GM23338 (cell line): ENCODE measurements around the gene TRIM15. TPM values are rescaled to one million over a fixed set of nuclear protein-coding genes. Genes with fewer than 3 reads are reported as not detected.

Experiments used
- ATAC-seq: fragments of 200-7000 bp; cut with Tn5 transposase; 3 replicates; pipeline ENCODE4 v1.9.1; 2020
- DNase-seq: peaks from one replicate; pipeline ENCODE4 v3.0.0-alpha.2; 2015; ENCODE audit warnings: low spot score
- H2AFZ ChIP-seq: fragments of 200-600 bp; sonication (generic); 2 replicates; pipeline ENCODE4 v1.8.0; 2016; ENCODE audit warnings: antibody characterized with exemption, mild to moderate bottlenecking, moderate library complexity
- H3F3A ChIP-seq: fragments of 200-600 bp; sonication (generic); replicated peaks from 2 replicates; pipeline ENCODE4 v1.8.0; 2017; ENCODE audit warnings: antibody characterized with exemption, mixed run types, low read depth
- H3K27ac ChIP-seq: fragments of 200-600 bp; sonication (generic); 2 replicates; pipeline ENCODE4 v1.6.1; 2016; ENCODE audit warnings: low read depth
- H3K27me3 ChIP-seq: fragments of 200-600 bp; sonication (generic); 2 replicates; pipeline ENCODE4 v1.8.0; 2016; ENCODE audit warnings: mild to moderate bottlenecking, mixed run types, moderate library complexity; ENCODE audit not compliant: insufficient read depth
- H3K36me3 ChIP-seq: fragments of 200-600 bp; sonication (generic); 2 replicates; pipeline ENCODE4 v1.8.0; 2016; ENCODE audit warnings: mild to moderate bottlenecking; ENCODE audit not compliant: insufficient read depth
- H3K4me1 ChIP-seq: fragments of 200-600 bp; sonication (generic); 2 replicates; pipeline ENCODE4 v1.8.0; 2016; ENCODE audit warnings: mild to moderate bottlenecking, moderate library complexity; ENCODE audit not compliant: insufficient read depth
- H3K4me2 ChIP-seq: fragments of 200-600 bp; sonication (generic); 2 replicates; pipeline ENCODE4 v1.7.1; 2017; ENCODE audit warnings: mixed run types
- H3K4me3 ChIP-seq: fragments of 200-600 bp; sonication (generic); 2 replicates; pipeline ENCODE4 v1.6.1; 2016; ENCODE audit warnings: mixed run types
- H3K79me2 ChIP-seq: fragments of 200-600 bp; sonication (generic); replicated peaks from 2 replicates; pipeline ENCODE4 v1.8.0; 2017; ENCODE audit warnings: mild to moderate bottlenecking; ENCODE audit not compliant: insufficient read depth
- H3K9me2 ChIP-seq: fragments of 200-600 bp; sonication (generic); 2 replicates; pipeline ENCODE4 v1.8.0; 2017; ENCODE audit not compliant: insufficient read depth
- H4K20me1 ChIP-seq: fragments of 200-600 bp; sonication (generic); replicated peaks from 2 replicates; pipeline ENCODE4 v1.8.0; 2017; ENCODE audit warnings: mild to moderate bottlenecking; ENCODE audit not compliant: insufficient read depth
- H3K27ac Mint-ChIP-seq: 2 replicates; pipeline ENCODE4 v1.8.0; 2020; ENCODE audit warnings: inconsistent platforms, mild to moderate bottlenecking, moderate library complexity, mixed read lengths
- H3K27me3 Mint-ChIP-seq: 3 replicates; pipeline ENCODE4 v1.8.0; 2022; ENCODE audit warnings: low read depth, mild to moderate bottlenecking, moderate library complexity, mixed read lengths, inconsistent platforms; ENCODE audit not compliant: insufficient read depth, poor library complexity
- H3K36me3 Mint-ChIP-seq: 3 replicates; pipeline ENCODE4 v1.8.0; 2021; ENCODE audit warnings: low read depth, mild to moderate bottlenecking, inconsistent platforms, moderate library complexity, mixed read lengths
- H3K4me1 Mint-ChIP-seq: 3 replicates; pipeline ENCODE4 v1.8.0; 2020; ENCODE audit warnings: mild to moderate bottlenecking, inconsistent platforms, mixed read lengths
- H3K4me3 Mint-ChIP-seq: 3 replicates; pipeline ENCODE4 v1.8.0; 2021; ENCODE audit warnings: moderate library complexity, mild to moderate bottlenecking, inconsistent platforms, mixed read lengths
- H3K9me3 Mint-ChIP-seq: 3 replicates; pipeline ENCODE4 v1.8.0; 2020; ENCODE audit warnings: moderate library complexity, mild to moderate bottlenecking, inconsistent platforms, mixed read lengths
- CREB1 ChIP-seq: fragments of 250-450 bp; sonication (Bioruptor Pico); IDR thresholded peaks from 2 replicates; pipeline ENCODE4 v1.5.0; 2020; ENCODE audit warnings: low read depth, mild to moderate bottlenecking, moderate library complexity
- JUNB ChIP-seq: IDR thresholded peaks from one replicate; pipeline ENCODE4 v1.6.1; 2016; ENCODE audit warnings: antibody characterized with exemption; ENCODE audit not compliant: unreplicated experiment
- polyA plus RNA-seq: library from polyadenylated mRNA; unstranded; fragments of >200 nt; fragmentation: Nextera tagmentation; extraction: Ambion mirVana; gene quantifications from 2 replicates; pipeline ENCODE4 v1.2.1, GENCODE V29; 2016
- total RNA-seq: library from RNA; depleted of rRNA; stranded (reverse); fragments of >200 nt; shearing (Covaris generic); gene quantifications from 2 replicates; pipeline ENCODE4 v1.2.3, GENCODE V29; 2014
- TF ChIP-seq, protein P1 (sequence below), 2 experiments: fragments of 200-600 bp in 1 of 2; sonication (generic) in 1 of 2; conservative IDR thresholded peaks; 2 replicates each; pipeline versions ENCODE4 v1.5.1 to v1.6.1; 2016 to 2017; ENCODE audit warnings: antibody characterized with exemption in 2 of 2, low read depth in 2 of 2, mild to moderate bottlenecking in 2 of 2, moderate library complexity in 1 of 2
- TF ChIP-seq, protein P2 (sequence below): fragments of 250-450 bp; sonication (Bioruptor Pico); IDR thresholded peaks from 2 replicates; pipeline ENCODE4 v1.5.0; 2020; ENCODE audit warnings: mild to moderate bottlenecking, moderate library complexity

TRIM15 gene
- total and polyA plus RNA-seq, 2 experiments from 2014 or later = 0.21 to 1.0 TPM

DNA sequence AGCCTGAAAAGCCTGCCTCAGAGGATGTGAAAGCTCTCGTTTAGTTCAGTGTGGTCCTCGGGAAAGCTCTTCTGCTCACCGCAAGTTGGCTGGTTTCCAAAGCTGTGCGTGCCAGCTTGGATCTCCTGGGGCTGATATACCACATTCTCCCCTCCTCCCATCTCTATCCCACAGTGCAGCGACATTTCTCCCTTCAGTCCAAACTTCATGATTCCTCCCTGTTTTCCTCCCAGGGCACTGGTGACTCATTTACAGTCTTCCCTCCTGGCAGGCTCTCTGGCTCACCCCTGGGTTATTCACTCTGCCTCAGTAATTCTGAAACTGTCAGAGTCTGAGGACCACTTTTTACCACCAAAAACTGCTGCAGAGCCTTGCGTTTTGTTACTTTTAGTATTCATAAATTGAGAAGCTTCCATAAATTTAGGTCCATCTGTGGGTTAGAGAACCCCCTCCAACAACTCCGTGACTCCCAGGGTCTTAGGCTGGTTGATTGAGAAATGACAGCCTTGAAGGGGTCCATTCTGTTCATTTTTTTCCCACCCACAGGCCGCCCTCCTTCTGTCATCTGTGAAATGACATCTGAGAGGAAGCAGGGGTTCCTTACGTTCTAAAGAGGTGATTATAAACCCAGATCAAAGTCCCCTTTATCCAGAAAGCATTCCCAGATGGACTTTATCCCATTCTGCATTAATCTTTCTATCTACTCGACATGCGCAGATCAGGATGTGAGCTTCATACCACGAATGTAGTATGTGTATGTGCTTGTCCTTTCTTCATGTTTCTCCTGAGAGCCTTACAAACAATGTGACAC, 8.4 kb upstream of the TRIM15 start:
- H3K36me3 Mint-ChIP-seq = no peaks in the 10 kb centered on the region
- H3K4me1 Mint-ChIP-seq = no peaks in the 10 kb centered on the region
- H3F3A ChIP-seq = no peaks in the 10 kb centered on the region
- H3K27ac Mint-ChIP-seq = no peak overlapping the region
- H3K4me3 Mint-ChIP-seq = no peak overlapping the region
- no peaks in the 10 kb centered on the region for H3K9me2 ChIP-seq
- no peaks in the 10 kb centered on the region for H3K79me2 ChIP-seq
- H3K4me3 ChIP-seq = no peak overlapping the region
- TF ChIP-seq, protein P1, sequence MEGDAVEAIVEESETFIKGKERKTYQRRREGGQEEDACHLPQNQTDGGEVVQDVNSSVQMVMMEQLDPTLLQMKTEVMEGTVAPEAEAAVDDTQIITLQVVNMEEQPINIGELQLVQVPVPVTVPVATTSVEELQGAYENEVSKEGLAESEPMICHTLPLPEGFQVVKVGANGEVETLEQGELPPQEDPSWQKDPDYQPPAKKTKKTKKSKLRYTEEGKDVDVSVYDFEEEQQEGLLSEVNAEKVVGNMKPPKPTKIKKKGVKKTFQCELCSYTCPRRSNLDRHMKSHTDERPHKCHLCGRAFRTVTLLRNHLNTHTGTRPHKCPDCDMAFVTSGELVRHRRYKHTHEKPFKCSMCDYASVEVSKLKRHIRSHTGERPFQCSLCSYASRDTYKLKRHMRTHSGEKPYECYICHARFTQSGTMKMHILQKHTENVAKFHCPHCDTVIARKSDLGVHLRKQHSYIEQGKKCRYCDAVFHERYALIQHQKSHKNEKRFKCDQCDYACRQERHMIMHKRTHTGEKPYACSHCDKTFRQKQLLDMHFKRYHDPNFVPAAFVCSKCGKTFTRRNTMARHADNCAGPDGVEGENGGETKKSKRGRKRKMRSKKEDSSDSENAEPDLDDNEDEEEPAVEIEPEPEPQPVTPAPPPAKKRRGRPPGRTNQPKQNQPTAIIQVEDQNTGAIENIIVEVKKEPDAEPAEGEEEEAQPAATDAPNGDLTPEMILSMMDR (conservative IDR thresholded peaks at IDR 0.05; ENCODE audit: low read depth in 2 of 2) = no peak
- TF ChIP-seq CREB1 (CRISPR knock-in tag) = no peak
- TF ChIP-seq, protein P2, sequence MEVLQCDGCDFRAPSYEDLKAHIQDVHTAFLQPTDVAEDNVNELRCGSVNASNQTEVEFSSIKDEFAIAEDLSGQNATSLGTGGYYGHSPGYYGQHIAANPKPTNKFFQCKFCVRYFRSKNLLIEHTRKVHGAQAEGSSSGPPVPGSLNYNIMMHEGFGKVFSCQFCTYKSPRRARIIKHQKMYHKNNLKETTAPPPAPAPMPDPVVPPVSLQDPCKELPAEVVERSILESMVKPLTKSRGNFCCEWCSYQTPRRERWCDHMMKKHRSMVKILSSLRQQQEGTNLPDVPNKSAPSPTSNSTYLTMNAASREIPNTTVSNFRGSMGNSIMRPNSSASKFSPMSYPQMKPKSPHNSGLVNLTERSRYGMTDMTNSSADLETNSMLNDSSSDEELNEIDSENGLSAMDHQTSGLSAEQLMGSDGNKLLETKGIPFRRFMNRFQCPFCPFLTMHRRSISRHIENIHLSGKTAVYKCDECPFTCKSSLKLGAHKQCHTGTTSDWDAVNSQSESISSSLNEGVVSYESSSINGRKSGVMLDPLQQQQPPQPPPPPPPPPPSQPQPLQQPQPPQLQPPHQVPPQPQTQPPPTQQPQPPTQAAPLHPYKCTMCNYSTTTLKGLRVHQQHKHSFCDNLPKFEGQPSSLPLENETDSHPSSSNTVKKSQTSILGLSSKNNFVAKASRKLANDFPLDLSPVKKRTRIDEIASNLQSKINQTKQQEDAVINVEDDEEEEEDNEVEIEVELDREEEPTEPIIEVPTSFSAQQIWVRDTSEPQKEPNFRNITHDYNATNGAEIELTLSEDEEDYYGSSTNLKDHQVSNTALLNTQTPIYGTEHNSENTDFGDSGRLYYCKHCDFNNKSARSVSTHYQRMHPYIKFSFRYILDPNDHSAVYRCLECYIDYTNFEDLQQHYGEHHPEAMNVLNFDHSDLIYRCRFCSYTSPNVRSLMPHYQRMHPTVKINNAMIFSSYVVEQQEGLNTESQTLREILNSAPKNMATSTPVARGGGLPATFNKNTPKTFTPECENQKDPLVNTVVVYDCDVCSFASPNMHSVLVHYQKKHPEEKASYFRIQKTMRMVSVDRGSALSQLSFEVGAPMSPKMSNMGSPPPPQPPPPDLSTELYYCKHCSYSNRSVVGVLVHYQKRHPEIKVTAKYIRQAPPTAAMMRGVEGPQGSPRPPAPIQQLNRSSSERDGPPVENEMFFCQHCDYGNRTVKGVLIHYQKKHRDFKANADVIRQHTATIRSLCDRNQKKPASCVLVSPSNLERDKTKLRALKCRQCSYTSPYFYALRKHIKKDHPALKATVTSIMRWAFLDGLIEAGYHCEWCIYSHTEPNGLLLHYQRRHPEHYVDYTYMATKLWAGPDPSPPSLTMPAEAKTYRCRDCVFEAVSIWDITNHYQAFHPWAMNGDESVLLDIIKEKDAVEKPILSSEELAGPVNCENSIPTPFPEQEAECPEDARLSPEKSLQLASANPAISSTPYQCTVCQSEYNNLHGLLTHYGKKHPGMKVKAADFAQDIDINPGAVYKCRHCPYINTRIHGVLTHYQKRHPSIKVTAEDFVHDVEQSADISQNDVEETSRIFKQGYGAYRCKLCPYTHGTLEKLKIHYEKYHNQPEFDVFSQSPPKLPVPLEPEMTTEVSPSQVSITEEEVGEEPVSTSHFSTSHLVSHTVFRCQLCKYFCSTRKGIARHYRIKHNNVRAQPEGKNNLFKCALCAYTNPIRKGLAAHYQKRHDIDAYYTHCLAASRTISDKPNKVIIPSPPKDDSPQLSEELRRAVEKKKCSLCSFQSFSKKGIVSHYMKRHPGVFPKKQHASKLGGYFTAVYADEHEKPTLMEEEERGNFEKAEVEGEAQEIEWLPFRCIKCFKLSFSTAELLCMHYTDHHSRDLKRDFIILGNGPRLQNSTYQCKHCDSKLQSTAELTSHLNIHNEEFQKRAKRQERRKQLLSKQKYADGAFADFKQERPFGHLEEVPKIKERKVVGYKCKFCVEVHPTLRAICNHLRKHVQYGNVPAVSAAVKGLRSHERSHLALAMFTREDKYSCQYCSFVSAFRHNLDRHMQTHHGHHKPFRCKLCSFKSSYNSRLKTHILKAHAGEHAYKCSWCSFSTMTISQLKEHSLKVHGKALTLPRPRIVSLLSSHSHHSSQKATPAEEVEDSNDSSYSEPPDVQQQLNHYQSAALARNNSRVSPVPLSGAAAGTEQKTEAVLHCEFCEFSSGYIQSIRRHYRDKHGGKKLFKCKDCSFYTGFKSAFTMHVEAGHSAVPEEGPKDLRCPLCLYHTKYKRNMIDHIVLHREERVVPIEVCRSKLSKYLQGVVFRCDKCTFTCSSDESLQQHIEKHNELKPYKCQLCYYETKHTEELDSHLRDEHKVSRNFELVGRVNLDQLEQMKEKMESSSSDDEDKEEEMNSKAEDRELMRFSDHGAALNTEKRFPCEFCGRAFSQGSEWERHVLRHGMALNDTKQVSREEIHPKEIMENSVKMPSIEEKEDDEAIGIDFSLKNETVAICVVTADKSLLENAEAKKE (CRISPR knock-in tag) = no peak
- no peak for TF ChIP-seq JUNB
- 0 out of 2 replicates have a peak, but pooled peaks cover 11% of the 10 kb centered on the region for H3K27me3 ChIP-seq
- H3K4me1 ChIP-seq = no peaks in the 10 kb centered on the region
- no peaks in the 10 kb centered on the region for H3K9me3 Mint-ChIP-seq
- no peak for ATAC-seq
- no peak overlapping the region for H2AFZ ChIP-seq
- no peak overlapping the region for H3K4me2 ChIP-seq
- no peak for DNase-seq
- H4K20me1 ChIP-seq = no peaks in the 10 kb centered on the region
- H3K36me3 ChIP-seq = no peaks in the 10 kb centered on the region
- no peak overlapping the region for H3K27ac ChIP-seq
- H3K27me3 Mint-ChIP-seq = peaks cover 6% of the 10 kb centered on the region
